B cell (primary cell): ENCODE data around the gene SUCLG1.

Experiments used
- CTCF ChIP-seq: fragments of 200-600 bp; IDR thresholded peaks from one replicate; pipeline ENCODE4 v1.8.0; 2022; ENCODE audit warnings: antibody characterized with exemption, mild to moderate bottlenecking
- EZH2 ChIP-seq: IDR thresholded peaks from 2 replicates; pipeline ENCODE4 v1.6.1; 2012; ENCODE audit warnings: borderline replicate concordance, low read depth, mild to moderate bottlenecking, moderate library complexity, low read length; ENCODE audit not compliant: insufficient read depth, poor library complexity, severe bottlenecking

DNA sequence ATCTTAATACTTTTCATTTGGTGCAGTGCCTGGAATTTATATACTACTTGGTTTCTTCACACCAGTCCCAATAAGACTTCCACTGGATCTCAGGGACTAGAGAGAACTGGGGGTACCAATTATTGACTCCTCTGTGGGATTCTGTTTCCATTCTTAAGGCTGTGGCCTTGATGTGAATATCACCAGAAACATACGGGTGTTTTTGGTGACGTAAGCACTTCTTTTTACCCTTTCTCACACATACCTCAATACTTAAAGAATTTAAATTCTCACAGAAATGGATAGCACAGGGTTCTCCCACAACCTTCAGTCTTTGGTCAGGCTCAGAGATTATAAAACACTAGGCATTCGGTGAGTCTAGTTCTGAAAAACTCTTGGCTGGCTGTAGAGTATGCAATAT lies 84.1 kb downstream of the SUCLG1 start:
- TF ChIP-seq CTCF (no peak), EZH2 (no peak)
